Measurements from ENCODE around the gene SLC25A18.
"Not testable (repeated sequence)": the region's sequence is repeated elsewhere in the genome, so short reads cannot be mapped to it uniquely, and the experiment has no call there.

SLC25A18 gene

DNA sequence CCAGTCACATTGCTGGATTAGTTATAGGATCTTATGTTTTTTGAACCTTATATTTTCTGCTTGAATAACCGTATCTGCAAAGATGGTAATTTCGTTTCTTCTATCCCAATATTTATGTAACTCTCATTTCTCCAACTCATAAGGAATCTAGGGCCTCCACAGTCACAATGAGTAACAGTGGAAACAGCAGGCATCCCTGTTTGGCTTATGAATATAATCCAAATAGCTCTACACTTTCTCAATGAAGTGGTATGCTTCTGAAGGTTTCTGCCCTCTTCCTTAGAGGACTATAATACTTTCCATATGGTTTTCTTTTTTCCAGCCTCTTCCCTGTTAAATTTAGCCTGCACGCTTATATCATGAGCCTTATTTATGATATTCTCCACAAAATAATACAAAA is 48.8 kb downstream of the SLC25A18 start:
- DNase-seq = no peak

DNA sequence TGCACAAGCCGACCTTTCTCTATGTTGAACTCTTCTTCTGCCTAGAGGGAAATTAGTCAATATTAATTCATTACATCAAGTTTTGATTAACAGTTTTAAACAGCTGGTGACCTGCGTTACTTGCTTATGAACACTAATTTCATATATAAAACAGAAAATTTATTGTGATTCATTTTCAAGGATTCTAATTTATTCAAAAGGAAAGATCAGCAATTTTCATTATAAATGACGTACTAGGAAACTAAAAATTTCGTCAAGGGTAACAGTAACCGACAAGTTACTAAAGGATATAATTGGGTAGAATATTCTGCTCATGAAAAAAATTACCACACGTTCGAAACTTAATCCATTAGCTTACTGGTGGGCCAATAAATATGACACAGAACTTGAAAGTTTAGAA is 50.0 kb downstream of the SLC25A18 start:
- DNase-seq = no peak

DNA sequence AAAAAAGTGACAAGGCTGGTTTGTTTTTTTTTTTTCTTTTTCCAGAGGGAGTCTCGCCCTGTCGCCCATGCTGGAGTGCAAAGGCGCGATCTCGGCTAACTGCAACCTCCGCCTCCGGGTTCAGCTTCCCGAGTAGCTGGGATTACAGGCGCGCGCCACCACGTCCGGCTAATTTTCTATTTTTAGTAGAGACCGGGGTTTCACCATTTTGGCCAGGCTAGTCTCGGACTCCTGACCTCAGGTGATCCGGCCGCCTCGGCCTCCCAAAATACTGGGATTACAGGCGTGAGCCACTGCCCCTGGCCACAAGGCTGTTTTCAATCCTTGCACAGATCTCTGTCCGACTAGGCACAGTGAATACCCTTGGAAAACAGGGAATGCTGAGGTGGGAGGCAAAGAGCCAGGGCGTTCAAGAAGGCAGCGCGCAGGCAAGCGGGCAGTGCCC is 64.7 kb downstream of the SLC25A18 start:
- no peak for DNase-seq

DNA sequence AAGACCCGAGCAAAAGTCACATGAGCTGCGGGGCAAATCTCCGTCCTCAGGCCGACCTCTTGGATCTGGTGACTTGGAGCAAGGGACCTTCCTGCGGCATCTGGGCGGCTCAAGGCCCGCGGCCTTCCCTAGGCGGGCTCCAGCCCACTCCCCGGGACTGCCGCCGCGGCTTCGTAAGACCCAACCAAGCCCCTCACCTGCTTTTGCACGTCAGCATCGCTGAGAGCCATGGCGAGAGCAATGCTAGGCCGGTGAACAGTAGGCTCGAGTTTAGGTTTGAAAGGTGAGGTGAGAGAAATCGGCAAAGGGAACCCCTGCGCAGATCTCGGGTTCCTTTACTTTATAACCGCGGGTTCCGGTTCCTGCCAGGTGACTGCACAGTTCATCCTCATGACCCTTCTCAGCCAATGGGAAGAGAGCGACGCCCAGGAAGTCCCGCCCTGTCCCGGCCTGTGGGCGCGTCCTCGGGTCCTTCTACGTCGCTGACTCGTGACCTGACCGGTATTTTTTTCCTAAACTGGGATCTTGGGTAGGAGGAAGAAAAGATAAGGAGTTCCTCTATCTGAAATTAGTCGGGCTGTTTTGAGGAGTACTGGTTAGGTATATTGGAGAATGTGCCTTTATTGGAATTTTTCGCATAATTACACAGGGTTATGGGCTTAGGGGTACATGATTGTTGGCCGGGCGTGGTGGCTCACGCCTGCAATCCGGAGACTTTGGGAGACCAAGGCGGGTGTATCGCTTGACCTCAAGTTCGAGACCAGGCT is 65.3 kb downstream of the SLC25A18 start, which contains the start of gene ATP6V1E1:
ATP6V1E1 (minus strand) TSS at position 344 of the 767 bp plus-strand sequence; CDS start at position 230, 114 bp downstream.
- peak; percentile 92 to 93 for DNase-seq

DNA sequence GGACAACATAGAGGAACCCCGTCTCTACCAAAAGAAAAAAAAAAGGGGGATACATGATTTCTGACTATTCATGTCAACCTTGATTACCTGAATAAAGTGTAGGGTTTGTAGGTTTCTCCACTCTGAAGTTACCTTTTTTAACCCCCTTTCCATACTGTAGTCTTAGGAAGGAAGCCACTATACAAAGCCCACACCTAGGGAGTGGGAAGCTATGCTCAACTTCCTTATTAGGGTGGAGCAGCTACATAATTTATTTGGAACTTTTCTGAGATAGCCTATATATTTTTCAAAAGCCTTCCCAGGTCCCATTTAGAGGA is 65.8 kb downstream of the SLC25A18 start:
- DNase-seq = no peak

DNA sequence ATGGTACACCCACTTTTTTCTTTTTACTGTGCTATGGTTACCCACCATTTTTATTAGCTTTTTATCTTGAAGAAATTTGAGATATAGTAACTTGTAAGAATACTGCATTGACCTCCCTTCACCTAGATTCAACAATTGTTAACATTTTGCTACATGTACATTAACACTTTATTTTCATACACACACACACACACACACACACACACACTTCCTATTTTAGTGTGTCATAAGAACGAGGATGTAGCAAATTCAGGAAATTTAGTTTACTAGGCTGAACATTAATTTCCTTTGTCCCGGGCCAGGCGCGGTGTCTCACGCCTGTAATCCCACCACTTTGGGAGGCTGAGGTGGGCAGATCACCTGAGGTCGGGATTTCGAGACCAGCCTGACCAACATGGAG is 66.3 kb downstream of the SLC25A18 start:
- DNase-seq = no peak

DNA sequence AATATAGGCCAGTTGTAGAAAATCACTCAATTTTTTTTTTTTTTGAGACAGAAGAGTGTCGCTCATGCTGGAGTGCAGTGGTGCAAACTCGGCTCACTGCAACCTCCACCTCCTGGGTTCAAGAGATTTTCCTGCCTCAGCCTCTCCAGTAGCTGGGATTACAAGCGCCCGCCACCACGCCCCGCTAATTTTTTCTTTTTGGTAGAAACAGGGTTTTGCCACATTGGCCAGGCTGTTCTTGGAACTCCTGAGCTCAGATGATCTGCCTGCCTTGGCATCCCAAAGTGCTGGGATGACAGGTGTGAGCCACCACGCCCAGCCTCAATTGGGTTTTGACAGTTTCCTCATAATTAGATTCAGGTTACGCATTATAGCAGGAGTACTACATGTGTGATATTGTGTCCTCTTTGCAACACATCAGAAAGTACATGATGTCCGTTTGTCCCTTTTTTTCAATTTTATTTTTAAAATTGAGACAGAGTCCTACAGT is 67.8 kb downstream of the SLC25A18 start:
- DNase-seq = no peak

DNA sequence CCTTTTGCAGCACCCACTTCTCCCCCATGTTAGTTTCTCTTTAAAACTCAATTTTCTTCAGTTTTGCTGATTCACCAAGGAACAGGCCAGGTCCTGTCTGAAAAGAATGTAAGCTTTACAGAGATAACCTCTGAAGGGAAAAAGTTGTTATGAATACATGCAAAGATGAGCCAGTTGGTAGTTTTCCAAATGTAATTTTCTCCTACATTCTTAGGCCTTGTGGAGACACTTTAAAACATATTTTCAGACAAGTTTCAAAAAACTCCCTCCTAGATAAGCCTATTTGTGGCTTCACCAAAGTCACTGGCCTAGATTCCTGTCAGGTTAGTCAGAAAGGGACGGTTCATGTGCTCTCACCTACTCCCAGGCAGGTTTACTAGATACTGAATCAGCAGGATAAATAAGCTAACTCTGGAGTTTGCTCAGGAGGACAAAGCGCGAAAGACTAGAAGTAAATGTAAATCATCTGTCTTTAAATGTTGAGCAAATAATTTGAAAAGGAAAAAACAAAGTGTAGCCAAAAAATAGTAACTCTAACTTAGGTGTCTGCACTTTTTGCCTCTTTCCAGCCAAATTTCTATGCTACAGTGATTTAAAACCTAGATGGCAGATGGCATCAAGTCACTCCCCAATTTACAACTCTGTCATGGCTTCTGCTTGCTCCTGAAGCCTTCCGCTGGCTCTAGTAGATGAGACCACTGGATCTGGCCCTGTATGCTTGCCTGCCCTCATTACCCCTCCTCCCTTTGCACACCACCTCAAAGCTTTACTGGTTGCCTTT is 70.1 kb downstream of the SLC25A18 start:
- DNase-seq = no peak

DNA sequence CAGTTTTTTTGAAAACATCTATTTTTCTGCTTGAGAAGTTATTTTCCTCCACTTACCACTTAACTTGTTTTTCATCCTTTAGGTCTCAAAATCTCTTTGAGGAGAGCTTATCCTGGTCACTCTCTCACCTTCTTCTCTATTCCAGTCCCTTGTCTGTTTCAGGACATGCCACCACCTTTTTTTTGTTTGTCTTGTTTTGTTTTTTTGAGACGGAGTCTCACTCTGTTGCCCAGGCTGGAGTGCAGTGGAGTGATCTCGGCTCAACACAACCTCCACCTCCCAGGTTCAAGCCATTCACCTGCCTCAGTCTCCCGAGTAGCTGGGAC is 70.7 kb downstream of the SLC25A18 start:
- DNase-seq = no peak

DNA sequence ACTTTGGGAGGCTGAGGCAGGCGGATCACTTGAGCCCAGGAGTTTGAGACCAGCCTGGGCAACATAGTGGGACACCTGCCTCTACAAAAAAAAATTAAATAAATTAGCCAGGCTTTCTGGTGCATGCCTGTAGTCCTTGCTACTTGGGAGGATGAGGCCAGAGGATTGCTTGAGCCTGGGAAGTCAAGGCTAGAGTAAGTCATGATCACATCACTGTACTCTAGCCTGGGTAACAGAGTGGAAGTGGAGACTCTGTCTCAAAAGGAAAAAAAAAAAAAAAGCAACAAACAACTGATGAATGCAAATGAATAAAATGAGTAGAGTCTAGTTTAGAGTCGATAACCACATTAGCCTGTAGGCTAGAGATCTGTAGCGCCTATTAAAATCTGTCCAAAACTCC is 71.4 kb downstream of the SLC25A18 start:
- no peak for DNase-seq

DNA sequence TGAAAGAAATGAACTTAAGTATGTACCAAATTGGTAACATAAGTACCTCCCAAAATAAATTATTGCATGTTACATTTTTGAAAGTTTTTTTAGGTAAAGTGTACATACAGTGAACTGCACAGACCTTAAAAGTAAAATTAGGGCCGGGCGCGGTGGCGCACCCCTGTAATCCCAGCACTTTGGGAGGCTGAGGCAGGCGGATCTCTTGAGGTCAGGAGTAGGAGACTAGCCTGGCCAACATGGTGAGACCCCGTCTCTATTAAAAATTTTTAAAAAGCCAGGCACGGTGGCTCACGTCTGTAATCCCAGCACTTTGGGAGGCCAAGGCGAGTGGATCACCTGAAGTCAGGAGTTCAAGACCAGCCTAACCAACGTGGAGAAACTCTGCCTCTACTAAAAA is 73.6 kb downstream of the SLC25A18 start:
- not testable (repeated sequence) for DNase-seq

DNA sequence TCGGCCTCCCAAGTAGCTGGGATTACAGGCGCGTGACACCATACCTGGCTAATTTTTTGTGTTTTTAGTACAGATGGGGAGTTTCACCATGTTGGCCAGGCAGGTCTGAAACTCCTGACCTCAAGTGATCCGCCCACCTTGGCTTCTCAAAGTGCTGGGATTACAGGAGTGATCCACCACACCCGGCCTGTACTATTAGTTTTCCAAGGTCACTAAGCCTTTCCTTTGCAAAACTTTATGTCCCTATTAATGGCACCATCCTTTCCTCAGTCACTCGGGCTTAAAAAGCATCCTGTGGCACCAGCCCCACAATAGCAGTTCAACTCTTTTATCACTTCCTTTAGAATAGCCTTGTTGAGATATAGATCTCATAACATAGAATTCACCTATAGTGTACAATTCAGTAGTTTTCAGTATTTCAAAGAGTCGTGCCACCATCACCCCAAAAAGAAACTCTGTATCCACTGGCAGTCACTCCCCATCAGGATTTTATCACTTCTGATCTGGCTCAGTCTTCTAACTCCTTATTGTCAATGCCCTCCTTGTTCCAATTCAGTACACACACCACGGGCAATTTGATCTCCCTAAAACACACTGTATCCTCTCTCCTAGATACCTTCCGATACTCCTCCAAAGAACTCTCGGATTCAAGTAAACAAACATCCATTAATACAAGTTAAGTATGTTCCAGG is 74.3 kb downstream of the SLC25A18 start:
- no peak for DNase-seq

DNA sequence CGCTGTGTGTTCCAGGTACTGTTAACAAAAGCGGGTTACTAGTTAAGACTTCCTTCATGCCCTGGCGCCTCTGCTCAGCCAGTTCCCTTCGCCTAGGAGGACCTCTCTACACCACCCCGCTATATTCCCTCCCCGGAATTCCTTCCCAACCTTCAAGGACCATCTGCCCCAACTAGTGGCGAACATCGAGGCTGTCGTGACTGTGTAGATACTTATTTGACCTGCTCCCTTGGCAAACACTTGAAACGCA is 74.8 kb downstream of the SLC25A18 start:
- no peak for DNase-seq

DNA sequence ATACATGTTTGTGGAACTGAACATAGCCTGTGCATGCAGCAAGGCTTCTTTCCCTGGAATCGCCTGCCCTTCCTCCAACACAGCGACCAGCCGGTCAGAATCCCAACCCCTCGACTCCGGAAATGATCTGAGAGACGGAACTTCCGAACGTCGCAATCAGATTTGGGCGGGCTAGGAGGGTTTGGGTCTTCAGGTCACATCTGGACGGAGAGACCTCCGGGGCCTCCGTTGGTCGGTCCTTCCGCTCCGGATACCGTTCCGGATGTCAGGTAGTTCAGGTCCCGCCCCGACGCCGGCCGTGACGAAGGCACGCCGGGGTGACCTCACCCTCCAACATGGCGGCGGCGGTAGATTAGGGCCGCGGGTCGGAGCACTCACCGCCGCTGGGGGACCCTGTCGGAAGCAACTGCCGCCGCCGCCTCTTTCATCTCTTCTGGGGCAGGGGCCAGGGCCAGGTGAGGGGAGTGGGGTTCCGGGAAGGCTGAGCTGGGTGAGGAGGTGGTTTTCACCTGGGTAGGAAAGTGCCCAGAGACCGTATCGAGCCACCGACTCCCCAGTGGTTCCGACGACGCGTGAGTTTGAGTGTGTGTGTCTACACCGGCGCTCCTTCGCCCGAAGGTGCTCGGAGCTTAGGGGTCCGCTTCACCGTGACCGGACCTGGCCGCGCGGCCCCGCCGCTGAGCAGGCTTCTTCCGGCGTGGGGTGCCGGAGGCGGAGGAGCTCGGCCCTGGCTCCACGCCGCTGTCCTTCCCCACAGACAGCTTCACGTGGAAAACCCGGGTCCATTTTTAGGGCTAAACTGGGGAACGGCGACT is 75.3 kb downstream of the SLC25A18 start, which contains the start of gene BCL2L13:
BCL2L13 (plus strand) TSS at position 326 of the 815 bp plus-strand sequence. CDS start 16,955 bp downstream, outside the sequence.
- DNase-seq = peak; percentile 81

DNA sequence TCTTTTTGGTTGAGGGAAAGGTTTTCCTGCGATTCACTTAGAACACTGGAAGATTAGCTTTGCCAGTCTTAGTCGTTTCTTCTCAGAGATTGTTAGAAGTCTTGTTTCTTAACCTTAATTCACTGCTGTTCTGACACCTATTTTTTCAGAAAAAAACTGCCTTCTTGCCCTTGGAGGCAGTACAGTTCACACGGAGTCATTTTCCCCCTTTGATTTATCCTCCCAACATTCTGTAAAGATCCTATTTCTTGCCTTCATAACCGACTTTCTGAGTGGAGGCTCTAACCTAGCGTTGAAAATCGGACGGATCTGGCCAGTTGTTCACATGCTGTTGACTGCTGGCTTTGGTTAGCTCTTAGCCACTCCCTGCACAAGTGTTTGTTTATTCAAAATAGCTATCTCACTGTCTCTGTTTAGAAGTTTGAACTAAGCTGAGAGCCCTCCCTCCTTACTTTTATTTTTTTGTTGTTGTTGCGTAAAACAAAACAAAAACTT is 76.0 kb downstream of the SLC25A18 start:
- no peak for DNase-seq
